A172 (cell line): Measurements from ENCODE around the gene LTB. TPM values are rescaled to one million over a fixed set of nuclear protein-coding genes. Genes with fewer than 3 reads are reported as not detected.
A peak's percentile ranks its signal among the peaks of the same experiment; 100 is the strongest.

Source experiments
- DNase-seq: peaks from one replicate; pipeline ENCODE4 v3.0.0-alpha.2; 2015; ENCODE audit warnings: low spot score
- total RNA-seq: library from RNA; depleted of rRNA; stranded (reverse); fragments of >200 nt; shearing (Covaris generic); gene quantifications from 2 replicates; pipeline ENCODE4 v1.2.3, GENCODE V29; 2014

The LTB gene
- total RNA-seq, 1 experiment from 2014 or later, result not detected

GRCh38 chr6:31551371-31551770 lies 30.9 kb downstream of the LTB start:
- DNase-seq, result peak; percentile 33

DNA sequence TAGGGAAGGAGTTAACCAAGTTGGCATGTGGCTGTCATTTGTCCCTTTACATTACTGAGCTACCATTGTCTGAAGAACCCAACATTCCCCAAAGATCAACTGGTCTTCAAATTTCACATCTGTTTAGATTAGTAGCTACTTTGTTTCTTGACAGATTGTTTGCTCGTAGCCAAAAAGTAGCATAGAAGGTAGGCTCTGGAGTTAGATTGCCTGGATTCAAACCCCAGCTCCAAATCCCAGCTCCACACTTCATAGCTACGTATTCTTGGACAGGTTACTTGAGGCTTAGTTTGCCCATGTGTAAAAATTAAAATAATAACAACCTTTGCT lies 33.7 kb downstream of the LTB start:
- no peak for DNase-seq

- DNase-seq, result no peak
Measured at GRCh38 chr6:31547727-31548543, 34.3 kb downstream of the LTB start.

GRCh38 chr6:31546958-31547726 lies 35.1 kb downstream of the LTB start, which contains the start of gene NFKBIL1:
Gene NFKBIL1, plus strand, starts transcription at chr6:31547608. Its CDS starts 87 bp downstream, at chr6:31547695.
- peak; percentile 94 for DNase-seq

GRCh38 chr6:31546339-31546957 lies 35.8 kb downstream of the LTB start, which contains the start of gene ATP6V1G2:
Gene ATP6V1G2, minus strand, starts transcription at chr6:31546608. Its CDS starts 49 bp downstream, at chr6:31546559.
- DNase-seq, result peak; percentile 84

- DNase-seq, result no peak
Measured at GRCh38 chr6:31545291-31545690, 36.9 kb downstream of the LTB start.

DNA sequence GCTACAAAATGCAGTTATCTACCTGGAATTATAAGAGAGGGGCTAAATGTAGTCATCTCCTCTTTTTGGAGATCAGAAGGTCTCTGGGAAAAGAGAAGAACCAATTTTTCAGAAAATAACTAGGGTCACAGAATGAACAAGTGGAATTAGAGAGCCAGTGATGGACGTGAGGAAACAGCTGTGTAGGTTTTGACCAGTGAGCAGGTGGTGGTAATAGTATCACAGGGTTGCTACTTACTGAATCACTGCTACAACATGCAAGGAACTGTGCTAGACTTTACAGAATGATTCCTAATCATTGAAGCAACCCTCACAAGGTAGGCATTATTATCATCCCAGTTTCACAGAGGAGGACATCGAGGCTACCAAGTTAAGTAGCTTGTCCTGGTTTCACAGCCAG lies 37.5 kb downstream of the LTB start:
- no peak for DNase-seq

GRCh38 chr6:31543639-31544038 lies 38.6 kb downstream of the LTB start:
- DNase-seq, result no peak

DNA sequence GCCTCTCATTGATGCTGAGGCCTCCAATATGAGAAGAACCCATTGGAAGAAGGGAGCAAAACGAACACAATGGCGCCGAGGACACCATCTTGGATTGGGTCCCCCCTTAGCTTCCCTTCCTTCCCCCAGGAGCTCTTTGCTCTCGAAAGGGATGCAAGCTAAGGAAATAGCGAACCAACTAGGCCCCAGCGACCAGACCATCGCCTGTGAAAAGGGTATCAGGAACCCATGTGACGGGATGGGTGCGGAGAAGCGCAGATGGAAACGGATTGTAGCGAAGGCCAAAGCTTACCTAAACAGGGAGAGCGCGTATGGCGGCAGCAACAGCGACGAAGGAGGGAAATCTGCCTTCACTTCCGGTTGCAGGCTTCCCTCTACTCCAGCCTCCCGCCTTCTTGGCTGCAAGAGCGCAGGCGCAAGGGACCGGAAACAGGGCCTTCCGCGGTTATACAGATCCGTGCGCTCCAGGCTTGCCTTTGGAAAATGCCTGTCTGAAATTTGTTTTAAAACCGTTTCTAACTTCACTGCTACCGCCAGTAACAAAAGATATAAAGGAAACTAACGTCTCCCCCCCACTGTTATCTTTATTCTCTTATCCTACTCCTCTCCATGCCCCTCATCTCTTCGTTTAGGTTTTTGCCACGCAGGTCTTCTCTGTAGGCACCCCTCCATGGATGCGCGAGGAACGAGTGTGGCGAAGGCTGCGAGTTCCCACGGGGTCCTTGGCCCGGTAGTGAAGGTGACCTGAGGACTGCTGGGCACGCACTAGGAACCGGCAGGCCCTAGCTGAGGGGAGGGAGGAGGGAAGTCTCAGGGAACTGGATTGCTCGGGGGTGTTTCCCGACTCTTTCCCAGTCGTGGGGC lies 40.3 kb downstream of the LTB start, which contains the start of gene DDX39B:
DDX39B (minus strand) TSS at position 346 of the 864 bp plus-strand sequence. CDS start 1,471 bp downstream, outside the sequence.
- DNase-seq, result peak; percentile 95

DNA sequence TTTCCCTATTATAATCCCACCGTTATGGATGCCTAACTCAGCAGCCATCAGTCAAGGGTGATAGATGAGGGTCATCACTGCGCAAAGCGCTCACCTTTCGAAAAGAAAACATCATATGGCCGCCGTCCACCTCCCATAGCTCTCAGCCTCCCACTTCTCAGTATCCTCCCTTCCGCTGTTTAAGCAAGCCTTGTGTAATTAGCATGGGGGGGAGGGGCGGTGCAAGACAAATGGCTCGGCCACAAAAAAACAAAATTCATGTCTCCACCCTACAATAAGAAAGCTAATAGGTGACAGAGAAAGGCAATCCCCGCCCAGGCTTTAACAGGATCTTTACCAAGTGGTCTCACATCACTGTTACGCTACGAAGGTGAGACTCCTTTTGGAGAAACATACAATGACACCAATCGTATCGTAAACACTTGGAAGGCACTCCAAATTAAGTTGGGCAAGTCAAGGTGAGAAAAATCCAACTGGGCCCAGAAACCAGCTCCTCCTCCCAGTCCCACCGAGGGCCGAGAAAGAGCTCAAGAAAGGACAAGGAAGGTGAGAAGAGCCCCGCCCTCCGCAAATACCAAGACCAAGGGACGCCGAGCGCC lies 41.1 kb downstream of the LTB start:
- DNase-seq, result peak; percentile 42

GRCh38 chr6:31540640-31541039 lies 41.6 kb downstream of the LTB start:
- DNase-seq, result no peak

- DNase-seq, result no peak
Measured at GRCh38 chr6:31538805-31539400, 43.3 kb downstream of the LTB start.

DNA sequence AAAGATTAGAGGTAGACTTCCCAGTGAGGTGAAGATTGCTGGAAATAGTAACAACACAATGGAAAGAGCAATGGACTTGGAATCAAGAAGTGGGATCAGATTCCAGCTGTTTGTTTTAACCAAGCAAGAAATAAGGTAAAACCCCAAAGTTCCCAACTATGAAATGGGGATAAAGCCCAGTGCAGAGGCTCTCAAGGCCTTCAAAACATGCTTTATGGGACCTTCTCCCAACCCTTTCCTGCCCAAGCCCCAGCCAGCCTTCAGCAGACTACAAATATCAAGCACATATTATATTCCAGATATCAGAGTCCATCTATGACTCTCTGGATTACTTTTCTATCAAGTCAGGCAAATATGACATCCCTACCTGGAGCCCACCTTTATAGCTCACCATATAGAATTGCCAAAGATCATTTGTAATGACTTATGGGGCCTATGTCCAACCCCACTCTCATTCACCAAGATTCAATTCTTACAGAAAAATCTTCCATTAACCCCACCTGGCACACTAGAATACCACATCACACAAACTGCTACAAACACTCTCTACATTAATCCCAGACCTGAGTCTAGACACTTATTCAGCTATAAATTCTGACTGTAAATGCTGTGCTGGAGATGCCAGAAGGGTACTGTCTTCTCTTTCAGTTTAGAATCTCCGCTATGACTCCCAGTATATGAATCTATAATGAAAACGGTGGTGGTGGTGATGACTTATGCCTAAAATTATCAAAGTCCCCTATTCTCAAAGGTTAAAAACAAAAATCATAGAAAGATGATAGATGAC lies 46.5 kb downstream of the LTB start:
- no peak for DNase-seq

DNA sequence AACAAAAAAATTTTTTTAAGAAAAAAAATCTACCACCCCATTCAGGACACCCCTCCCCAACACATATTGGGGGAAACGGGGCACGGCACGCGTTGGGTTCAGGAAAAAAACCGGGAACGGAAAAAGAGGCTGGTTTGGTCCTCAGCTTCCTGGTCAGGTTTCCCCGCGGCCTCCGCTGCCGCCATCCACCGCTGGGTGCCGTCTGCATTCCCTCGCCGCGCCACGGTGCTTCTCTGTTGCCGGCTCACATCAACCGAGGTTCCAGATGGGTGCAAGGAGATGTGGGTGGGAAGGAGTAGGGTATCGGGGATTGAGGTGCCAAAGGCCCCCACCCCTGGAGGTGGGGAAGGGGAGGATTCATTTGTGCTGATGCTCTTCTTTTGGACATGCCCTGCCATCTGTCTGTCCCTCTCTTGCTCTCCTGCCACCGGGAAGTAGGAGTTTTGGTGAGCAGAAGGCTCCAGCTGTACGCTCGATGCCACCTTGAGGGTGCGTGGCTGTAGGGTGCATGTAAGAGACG lies 47.6 kb downstream of the LTB start:
- DNase-seq, result no peak

DNA sequence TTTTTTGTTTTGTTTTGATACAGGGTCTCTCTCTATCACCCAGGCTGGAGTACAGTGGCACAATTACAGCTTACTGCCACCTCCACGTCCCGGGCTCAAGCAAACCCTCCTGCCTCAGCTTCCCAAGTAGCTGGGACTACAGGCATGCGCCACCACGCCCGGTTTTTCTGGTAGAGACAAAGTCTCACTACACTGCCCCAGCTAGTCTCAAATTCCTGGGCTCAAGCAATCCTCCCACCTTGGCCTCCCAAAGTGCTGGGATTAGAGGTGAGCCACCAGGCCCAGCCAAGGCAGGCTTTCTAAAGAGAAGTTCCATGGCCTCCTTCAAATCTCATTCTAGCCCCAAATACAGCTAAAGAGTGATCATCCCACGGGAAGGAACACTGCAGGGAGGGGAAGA lies 48.2 kb downstream of the LTB start:
- no peak for DNase-seq

GRCh38 chr6:31533455-31533841 lies 48.8 kb downstream of the LTB start:
- no peak for DNase-seq

- DNase-seq, result no peak
Measured at GRCh38 chr6:31532644-31533454, 49.4 kb downstream of the LTB start.

GRCh38 chr6:31531771-31532643 lies 50.2 kb downstream of the LTB start:
- DNase-seq, result no peak
